ENCODE data around the gene SLC30A2. TPM values are rescaled to one million over a fixed set of nuclear protein-coding genes. Genes with fewer than 3 reads are reported as not detected.
A peak's percentile ranks its signal among the peaks of the same experiment; 100 is the strongest.

SLC30A2 gene
- polyA plus RNA-seq, 6 donors from 2014 or later: not detected

GRCh38 chr1:26043765-26044164 is 2.2 kb downstream of the SLC30A2 start:
- no peak for DNase-seq
- Mint-ChIP-seq H3K9me3 (no peaks in the 10 kb centered on the region), H3K27me3 (peaks cover 42 to 66% (median 47%) of the 10 kb centered on the region in 3 donors), H3K27ac (no peak overlapping the region), H3K36me3 (no peaks in the 10 kb centered on the region), H3K4me1 (peaks cover 0 to 8% (median 2%) of the 10 kb centered on the region in 3 donors), H3K4me3 (no peak overlapping the region)
- no peak for ATAC-seq (ENCODE audit: low read depth in 2 of 2)

DNA sequence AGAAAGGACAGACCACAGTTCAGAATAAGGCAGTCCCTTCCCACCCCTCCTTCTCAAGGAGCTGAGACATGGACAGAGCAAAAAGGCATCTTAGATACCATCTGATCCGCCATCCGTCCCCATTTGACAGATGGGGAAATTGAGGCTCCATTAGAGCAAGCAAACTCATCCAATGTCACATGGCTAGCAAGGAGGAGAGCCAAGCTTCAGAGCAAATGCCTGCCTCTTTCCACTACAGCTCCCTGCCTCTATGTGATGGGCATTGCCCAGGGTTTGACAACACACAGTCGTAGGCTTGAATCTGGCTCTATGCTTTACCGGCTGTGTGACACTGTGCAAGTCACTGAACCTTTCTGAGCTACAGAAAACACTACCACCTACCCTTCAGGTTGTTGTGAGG is 3.9 kb downstream of the SLC30A2 start:
- Mint-ChIP-seq H3K36me3 (no peaks in the 10 kb centered on the region), H3K9me3 (no peaks in the 10 kb centered on the region), H3K27ac (no peak overlapping the region), H3K27me3 (peaks cover 30 to 49% (median 46%) of the 10 kb centered on the region in 3 donors), H3K4me3 (peak overlapping the region in 1 of 8 donors; percentile 57), H3K4me1 (peaks cover 0 to 8% (median 2%) of the 10 kb centered on the region in 3 donors)
- DNase-seq: no peak
- ATAC-seq (ENCODE audit: low read depth in 2 of 2): no peak

DNA sequence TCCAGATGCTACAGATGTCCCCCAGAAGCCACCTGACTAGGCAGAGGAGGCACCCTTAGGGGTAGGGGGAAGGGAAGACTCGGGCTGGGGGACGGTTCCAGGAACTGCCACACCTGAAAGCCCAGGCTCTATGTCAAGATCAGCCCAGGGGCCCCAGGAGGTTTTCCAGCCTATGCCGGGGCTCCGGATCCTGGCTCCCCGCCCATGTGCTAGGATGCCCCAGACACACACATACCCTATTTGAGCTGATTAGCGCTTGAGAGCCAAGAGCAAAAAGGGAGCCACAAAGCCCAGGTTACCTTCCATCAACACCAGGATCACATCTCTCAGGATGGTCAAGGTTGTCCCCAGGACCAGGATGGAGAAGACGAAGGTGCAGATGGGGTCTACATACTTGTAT is 4.5 kb downstream of the SLC30A2 start:
- H3K4me3 Mint-ChIP-seq: no peak overlapping the region
- ATAC-seq (ENCODE audit: low read depth in 2 of 2): no peak
- peaks cover 0 to 6% (median 2%) of the 10 kb centered on the region in 3 donors for H3K4me1 Mint-ChIP-seq
- DNase-seq: no peak
- no peaks in the 10 kb centered on the region for H3K9me3 Mint-ChIP-seq
- H3K27ac Mint-ChIP-seq: no peak overlapping the region
- peaks cover 30 to 47% (median 46%) of the 10 kb centered on the region in 3 donors for H3K27me3 Mint-ChIP-seq
- no peaks in the 10 kb centered on the region for H3K36me3 Mint-ChIP-seq

DNA sequence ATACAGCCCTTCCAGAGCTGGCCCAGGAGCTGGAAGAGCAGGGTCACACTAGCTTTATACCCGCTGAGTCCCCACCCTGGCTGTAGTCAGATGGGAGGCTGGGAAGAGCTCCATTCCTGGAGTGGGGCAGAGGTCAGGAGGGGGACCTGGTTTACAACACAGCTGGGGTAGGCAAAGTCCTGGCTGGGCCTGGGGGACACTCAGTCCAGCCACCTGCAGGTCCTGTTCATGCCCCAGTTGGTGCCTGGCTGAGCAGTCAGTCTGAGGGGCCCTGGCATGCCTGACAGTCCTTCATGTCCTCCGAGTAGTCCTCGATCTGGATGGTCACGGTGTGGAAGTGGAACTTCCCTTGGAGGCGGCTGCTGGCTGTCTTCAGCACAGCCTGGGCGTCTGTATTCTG is 7.0 kb downstream of the SLC30A2 start:
- peaks cover 22 to 44% (median 29%) of the 10 kb centered on the region in 3 donors for H3K27me3 Mint-ChIP-seq
- H3K4me1 Mint-ChIP-seq: peaks cover 7 to 21% (median 13%) of the 10 kb centered on the region in 3 donors
- H3K36me3 Mint-ChIP-seq: no peaks in the 10 kb centered on the region
- no peak for DNase-seq
- H3K27ac Mint-ChIP-seq: peak overlapping the region in 1 of 6 donors; percentile 51
- H3K4me3 Mint-ChIP-seq: peak overlapping the region in 1 of 8 donors; percentile 13
- H3K9me3 Mint-ChIP-seq: no peaks in the 10 kb centered on the region
- ATAC-seq (ENCODE audit: low read depth in 2 of 2): no peak

GRCh38 chr1:26038477-26038876 is 7.4 kb downstream of the SLC30A2 start:
- ATAC-seq (ENCODE audit: low read depth in 2 of 2) (no peak), DNase-seq (no peak)
- Mint-ChIP-seq H3K4me3 (peak overlapping the region in 1 of 8 donors; percentile 48), H3K27me3 (peaks cover 19 to 44% (median 24%) of the 10 kb centered on the region in 3 donors), H3K27ac (peak overlapping the region in 1 of 6 donors; percentile 51), H3K9me3 (no peaks in the 10 kb centered on the region), H3K4me1 (peaks cover 7 to 21% (median 13%) of the 10 kb centered on the region in 3 donors), H3K36me3 (no peaks in the 10 kb centered on the region)

- DNase-seq (no peak), ATAC-seq (ENCODE audit: low read depth in 2 of 2) (no peak)
- H3K4me1 Mint-ChIP-seq: peaks cover 7 to 21% (median 13%) of the 10 kb centered on the region in 3 donors
- H3K27ac Mint-ChIP-seq: no peak overlapping the region
- H3K27me3 Mint-ChIP-seq: peaks cover 15 to 42% (median 20%) of the 10 kb centered on the region in 3 donors
- no peaks in the 10 kb centered on the region for H3K36me3 Mint-ChIP-seq
- peak overlapping the region in 1 of 8 donors; percentile 48 for H3K4me3 Mint-ChIP-seq
- H3K9me3 Mint-ChIP-seq: no peaks in the 10 kb centered on the region
These were observed 8.0 kb downstream of the SLC30A2 start for GRCh38 chr1:26037904-26038303.

DNA sequence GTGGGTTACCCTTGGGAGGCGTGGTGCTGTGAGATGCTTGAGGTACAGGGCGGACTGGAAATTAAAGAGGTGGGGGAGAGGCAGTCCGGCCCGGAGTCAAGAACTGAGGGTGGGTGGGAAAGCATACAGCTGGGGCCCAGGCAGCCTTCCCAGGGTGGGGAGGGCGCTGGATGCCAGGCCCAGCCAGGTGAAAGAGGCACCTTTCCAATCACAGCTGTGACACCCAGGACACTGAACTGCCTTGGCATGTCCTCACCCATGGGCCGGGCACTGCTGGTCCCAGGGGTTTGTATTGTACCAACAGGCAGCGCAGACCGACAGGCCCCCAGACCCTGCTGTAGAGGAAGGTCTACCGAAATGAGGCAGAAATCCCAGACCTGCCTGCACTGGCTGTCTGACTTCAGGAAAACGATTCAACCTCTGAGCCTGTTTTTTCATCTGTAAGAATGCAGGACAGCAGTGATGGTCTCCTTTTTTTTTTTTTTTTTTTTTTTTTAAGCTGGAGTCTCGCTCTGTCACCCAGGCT is 9.1 kb downstream of the SLC30A2 start:
- Mint-ChIP-seq H3K4me1 (peaks cover 7 to 21% (median 13%) of the 10 kb centered on the region in 3 donors), H3K27me3 (peaks cover 8 to 52% (median 21%) of the 10 kb centered on the region in 3 donors), H3K36me3 (no peaks in the 10 kb centered on the region), H3K9me3 (no peaks in the 10 kb centered on the region), H3K4me3 (peak overlapping the region in 5 of 8 donors; percentile 29 to 97 (median 95)), H3K27ac (no peak overlapping the region)
- DNase-seq (no peak), ATAC-seq (ENCODE audit: low read depth in 2 of 2) (no peak)

DNA sequence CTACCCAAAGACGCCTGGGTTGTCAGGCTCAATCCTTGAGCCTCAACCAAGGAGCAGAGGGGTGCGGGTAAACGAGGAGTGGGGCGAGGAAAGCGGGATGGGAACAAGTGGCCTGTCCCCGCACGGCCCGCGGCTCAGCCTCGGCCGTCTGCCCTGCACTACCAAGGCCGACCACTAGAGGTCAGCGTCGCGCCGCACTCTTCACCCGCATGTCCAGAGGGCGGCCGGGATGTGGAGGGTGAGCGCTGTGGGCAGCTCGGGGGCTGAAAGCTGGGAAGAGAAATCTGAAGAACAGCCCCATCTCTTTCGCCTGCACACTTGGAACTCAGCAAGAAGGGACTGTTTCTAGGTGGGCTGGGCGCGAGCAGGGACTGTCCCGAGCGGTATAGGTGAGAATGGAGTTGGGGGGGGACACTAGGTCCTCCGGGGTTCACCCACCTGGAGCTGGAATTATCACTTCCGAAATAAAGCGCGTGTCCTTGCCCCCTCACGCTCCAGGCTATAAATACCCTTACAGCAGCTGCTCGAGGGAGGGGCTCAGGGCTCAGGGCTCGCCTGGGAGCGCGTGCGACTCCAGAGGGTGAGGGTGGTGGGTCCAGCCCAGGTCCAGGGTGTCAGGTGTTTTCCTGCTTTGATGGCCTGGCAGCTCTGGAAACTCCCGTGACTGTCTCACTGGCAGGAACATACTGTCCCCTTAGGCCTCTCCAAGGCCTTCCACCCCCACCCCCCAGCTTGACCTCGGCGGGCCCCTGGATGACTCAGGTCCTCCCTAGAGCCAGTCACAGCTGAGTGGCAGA is 9.8 kb downstream of the SLC30A2 start:
- H3K27me3 Mint-ChIP-seq: peaks cover 12 to 51% (median 14%) of the 10 kb centered on the region in 3 donors
- no peaks in the 10 kb centered on the region for H3K9me3 Mint-ChIP-seq

DNA sequence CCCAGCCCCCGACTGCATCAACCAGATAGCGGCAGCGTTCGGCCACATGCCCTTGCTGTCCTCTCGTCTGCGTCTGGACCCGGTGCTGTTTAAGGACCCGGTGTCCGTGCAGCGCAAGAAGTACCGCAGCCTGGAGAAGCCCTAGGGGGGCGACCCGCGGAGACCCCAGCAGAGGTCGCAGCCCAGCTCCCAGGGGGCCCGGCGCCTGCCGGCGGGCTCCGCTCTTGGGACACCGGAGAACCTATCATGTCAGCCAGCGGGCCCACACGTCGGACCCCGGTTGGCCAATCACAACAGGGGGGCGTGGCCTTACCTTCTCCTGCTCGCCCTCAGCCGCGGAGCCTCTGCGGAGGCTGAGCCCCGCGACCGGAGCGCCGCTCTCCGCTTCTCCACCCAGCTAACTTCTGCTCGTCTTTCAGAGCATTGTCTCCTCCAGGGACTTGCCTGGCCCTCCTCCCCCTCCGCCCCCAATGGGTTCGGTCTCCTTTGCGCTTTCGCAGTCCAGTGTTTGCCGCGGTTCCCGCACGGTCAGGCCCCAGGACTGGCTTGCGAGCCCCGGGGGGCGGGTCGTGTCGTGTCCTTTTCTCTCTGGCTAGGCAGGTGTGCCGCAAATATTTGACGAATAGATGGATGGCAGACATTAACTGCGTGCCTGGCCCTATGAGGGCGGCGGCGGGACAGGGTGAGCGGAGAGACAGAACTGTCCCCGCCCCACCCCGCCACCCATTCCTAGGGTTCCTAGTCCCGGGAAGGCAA is 10.5 kb downstream of the SLC30A2 start:
- peaks cover 17 to 57% (median 18%) of the 10 kb centered on the region in 3 donors for H3K27me3 Mint-ChIP-seq
- H3K4me1 Mint-ChIP-seq: peaks cover 7 to 21% (median 13%) of the 10 kb centered on the region in 3 donors
- DNase-seq (peak; percentile 91), ATAC-seq (ENCODE audit: low read depth in 2 of 2) (peak; percentile 95 to 96)
- no peaks in the 10 kb centered on the region for H3K36me3 Mint-ChIP-seq
- peak overlapping the region; percentile 60 to 98 (median 88) for H3K27ac Mint-ChIP-seq
- H3K4me3 Mint-ChIP-seq: peak overlapping the region; percentile 95 to 98 (median 96)
- no peaks in the 10 kb centered on the region for H3K9me3 Mint-ChIP-seq

More for the DNA sequence above, 9.8 kb downstream of the SLC30A2 start:
- Mint-ChIP-seq H3K4me3 (peak overlapping the region; percentile 95 to 98 (median 96)), H3K4me1 (peaks cover 7 to 21% (median 13%) of the 10 kb centered on the region in 3 donors), H3K36me3 (no peaks in the 10 kb centered on the region), H3K27ac (peak overlapping the region in 5 of 6 donors; percentile 33 to 98 (median 60))
- peak; percentile 61 to 64 for ATAC-seq (ENCODE audit: low read depth in 2 of 2)
- peak; percentile 75 for DNase-seq

DNA sequence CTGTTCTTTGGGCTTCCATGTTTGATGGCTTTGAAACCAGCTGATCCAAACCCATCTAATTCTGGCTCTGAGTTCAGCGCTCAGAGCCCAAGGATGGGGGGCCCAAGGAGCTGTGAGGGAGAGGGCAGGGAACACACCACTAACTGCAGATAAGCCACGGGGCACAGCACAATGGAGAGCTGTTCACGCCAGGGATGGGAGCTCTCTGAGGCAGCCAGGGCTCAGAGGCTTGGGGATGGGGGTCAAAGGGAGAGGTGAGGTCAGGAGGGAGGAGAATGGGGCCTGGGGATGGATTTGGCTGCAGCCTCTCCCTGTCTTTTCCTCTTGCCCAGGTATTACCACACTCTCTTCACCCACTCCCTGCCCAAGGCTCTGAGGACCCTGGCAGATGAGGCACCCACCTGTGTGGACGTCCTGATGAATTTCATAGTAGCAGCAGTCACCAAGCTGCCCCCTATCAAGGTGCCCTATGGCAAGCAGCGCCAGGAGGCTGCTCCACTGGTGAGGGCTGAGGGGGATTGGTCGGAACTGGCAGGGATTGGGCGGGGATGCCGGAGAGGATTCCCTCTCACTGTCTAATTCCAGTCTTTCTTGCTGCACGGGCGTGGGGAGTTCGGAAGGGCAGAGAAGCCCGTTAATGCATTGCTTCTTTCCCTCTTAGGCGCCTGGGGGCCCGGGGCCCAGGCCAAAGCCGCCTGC is 11.3 kb downstream of the SLC30A2 start:
- DNase-seq (no peak), ATAC-seq (ENCODE audit: low read depth in 2 of 2) (no peak)
- peaks cover 7 to 21% (median 13%) of the 10 kb centered on the region in 3 donors for H3K4me1 Mint-ChIP-seq
- H3K36me3 Mint-ChIP-seq: no peaks in the 10 kb centered on the region
- H3K27me3 Mint-ChIP-seq: peaks cover 17 to 59% (median 26%) of the 10 kb centered on the region in 3 donors
- peak overlapping the region; percentile 95 to 98 (median 96) for H3K4me3 Mint-ChIP-seq
- no peak overlapping the region for H3K27ac Mint-ChIP-seq
- H3K9me3 Mint-ChIP-seq: no peaks in the 10 kb centered on the region

- no peak for DNase-seq
- Mint-ChIP-seq H3K9me3 (no peaks in the 10 kb centered on the region), H3K4me1 (peaks cover 7 to 21% (median 13%) of the 10 kb centered on the region in 3 donors), H3K4me3 (peak overlapping the region in 3 of 8 donors; percentile 45 to 96 (median 60)), H3K36me3 (no peaks in the 10 kb centered on the region), H3K27me3 (peaks cover 17 to 53% (median 34%) of the 10 kb centered on the region in 3 donors), H3K27ac (no peak overlapping the region)
- ATAC-seq (ENCODE audit: low read depth in 2 of 2): no peak
These were observed 13.1 kb downstream of the SLC30A2 start for GRCh38 chr1:26032656-26033357.

DNA sequence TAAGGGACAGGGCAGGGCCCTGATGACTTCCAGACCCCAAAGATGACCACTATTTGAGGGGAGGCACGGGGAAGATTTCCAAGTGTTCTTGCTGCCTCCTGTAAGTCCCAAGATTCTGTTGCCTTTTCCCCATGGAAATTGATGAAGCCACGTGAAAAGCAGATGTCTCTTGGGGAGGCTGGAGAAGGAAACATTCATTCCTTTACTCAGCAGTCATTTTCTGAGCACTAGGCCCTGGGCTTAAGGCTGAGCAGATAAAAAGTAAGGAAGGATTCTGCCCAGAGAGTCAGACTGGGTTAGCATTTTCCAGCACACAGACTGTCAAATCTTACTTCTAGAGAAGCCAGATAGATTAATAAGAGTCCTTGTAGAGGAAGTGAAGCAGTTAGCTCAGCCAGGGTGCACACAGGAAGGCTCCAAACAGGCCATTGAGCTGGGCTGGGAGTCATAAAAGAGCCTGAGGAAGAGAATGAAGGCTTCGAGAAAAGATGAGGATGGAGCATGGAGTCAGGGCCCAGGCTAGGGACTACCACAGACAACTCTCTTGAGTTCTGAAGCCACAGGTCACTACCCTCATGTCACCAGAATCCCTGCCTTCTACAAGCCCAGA is 14.2 kb downstream of the SLC30A2 start:
- H3K4me3 Mint-ChIP-seq: peak overlapping the region in 1 of 8 donors; percentile 96
- ATAC-seq (ENCODE audit: low read depth in 2 of 2): no peak
- H3K27me3 Mint-ChIP-seq: peaks cover 17 to 52% (median 34%) of the 10 kb centered on the region in 3 donors
- H3K9me3 Mint-ChIP-seq: no peaks in the 10 kb centered on the region
- H3K27ac Mint-ChIP-seq: peak overlapping the region in 1 of 6 donors; percentile 37
- H3K4me1 Mint-ChIP-seq: peaks cover 7 to 21% (median 13%) of the 10 kb centered on the region in 3 donors
- no peaks in the 10 kb centered on the region for H3K36me3 Mint-ChIP-seq
- no peak for DNase-seq

All from naive B cell (primary cell).